ENCODE data around the gene ROCK2. TPM values are rescaled to one million over a fixed set of nuclear protein-coding genes. Genes with fewer than 3 reads are reported as not detected.

Gene ROCK2
- total RNA-seq, 4 donors from 2014 or later, result 110 to 197 (median 155) TPM

DNA sequence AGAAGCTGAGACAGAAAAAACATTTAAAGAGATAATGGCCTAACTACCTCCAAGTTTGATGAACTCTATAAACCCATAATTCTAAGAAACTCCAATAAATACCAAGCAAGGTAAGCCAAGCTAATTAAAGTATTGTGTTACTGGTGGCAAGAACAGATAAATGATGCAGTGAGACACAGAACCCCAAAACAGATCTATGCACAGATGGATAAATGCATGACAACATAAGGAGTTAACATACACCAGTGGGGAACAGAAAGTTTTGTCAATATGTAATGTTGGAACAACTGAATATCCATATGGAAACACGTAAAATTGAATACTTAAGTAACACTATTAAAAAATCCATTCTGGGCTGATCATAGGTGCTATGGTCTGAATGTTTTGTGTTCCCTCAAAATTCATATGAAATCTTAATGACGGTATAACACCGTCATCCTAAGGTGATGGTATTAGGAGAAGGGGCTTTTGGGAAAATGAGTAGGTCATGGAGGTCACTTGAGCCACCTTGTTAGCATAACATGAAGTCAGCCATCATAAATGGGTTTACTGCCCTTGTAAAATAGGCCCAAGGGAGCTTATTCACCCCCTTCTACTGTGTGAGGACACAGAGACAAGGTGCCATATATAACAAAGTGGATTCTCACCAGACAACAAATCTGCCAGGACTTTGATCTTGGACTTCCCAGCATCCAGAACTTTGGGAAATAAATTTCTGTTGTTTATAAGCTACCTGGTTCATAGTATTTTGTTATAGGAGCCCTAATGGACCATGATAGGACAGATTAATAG, 102.8 kb downstream of the ROCK2 start:
- ATAC-seq (ENCODE audit: low FRiP score), result no peak
- no peak for DNase-seq (ENCODE audit: low spot score)
- no peak for TF ChIP-seq CTCF (IDR thresholded peaks at IDR 0.05)

GRCh38 chr2:11239666-11240462, 104.6 kb downstream of the ROCK2 start:
- ATAC-seq (ENCODE audit: low FRiP score) (no peak), DNase-seq (ENCODE audit: low spot score) (no peak)
- no peak for TF ChIP-seq CTCF (IDR thresholded peaks at IDR 0.05)

GRCh38 chr2:11239147-11239546, 105.3 kb downstream of the ROCK2 start:
- ATAC-seq (ENCODE audit: low FRiP score), result no peak
- DNase-seq (ENCODE audit: low spot score), result no peak
- TF ChIP-seq CTCF (IDR thresholded peaks at IDR 0.05), result no peak

DNA sequence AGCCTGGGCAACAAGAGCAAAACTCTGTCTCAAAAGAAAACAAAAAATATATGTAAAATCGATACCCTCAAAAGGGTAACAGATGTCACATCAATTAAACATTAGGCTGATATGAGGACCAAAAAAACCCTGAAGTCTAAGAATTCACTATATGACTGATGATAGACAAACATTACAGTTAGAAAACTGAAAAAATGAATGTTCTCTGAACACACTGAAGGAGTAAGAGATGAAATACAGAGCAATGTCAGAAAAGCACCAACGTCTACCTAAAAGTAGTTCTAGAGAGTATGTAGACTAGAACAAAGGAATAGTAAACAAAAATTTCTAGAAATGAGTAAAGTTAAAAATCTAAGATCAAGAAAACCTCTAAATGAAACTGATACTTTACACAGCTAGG, 107.3 kb downstream of the ROCK2 start:
- ATAC-seq (ENCODE audit: low FRiP score), result no peak
- DNase-seq (ENCODE audit: low spot score), result no peak
- no peak for TF ChIP-seq CTCF (IDR thresholded peaks at IDR 0.05)

DNA sequence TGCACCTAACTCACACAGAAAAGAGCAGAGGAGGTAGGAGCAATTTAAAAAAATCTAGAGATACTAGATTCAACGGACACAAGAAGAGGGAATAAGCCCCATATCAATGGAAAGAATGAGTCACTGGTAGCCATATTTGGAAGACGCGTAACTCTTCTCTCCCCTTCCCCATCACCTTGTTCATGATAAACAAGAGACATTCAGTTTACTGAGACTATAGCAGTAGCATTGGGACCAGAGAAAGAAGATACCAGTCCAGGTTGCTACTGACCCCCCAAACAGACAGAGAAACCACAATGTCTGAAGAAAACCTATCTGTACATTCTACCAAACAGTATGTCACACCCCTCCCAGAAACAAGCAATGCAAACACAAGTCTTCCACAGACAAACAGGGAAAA, 108.1 kb downstream of the ROCK2 start:
- DNase-seq (ENCODE audit: low spot score) (no peak), ATAC-seq (ENCODE audit: low FRiP score) (no peak)
- no peak for TF ChIP-seq CTCF (IDR thresholded peaks at IDR 0.05)

DNA sequence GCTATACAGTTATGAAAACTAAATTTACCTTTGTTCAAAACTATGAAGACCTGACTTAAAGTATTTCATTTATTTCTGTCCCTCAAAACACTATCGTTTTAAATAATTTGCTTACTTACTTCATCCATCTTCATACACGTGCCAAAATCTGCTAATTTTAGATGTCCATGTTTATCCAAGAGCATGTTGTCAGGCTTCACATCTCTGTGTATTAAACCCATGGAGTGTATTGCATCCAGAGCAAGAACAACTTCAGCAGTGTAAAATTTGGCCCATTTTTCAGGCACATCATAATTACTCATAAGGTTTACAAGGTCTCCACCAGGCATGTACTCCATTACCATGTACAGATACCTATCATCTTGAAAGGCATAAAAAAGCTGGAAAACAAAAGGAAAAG, 108.9 kb downstream of the ROCK2 start:
- TF ChIP-seq CTCF (IDR thresholded peaks at IDR 0.05), result no peak
- DNase-seq (ENCODE audit: low spot score) (no peak), ATAC-seq (ENCODE audit: low FRiP score) (no peak)

All from omental fat pad (tissue), 4 donors.